Brain microvascular endothelial cell (primary cell): ENCODE data around the gene AHNAK2.

ENCODE experiments used
- DNase-seq: peaks from one replicate; pipeline ENCODE4 v3.0.0-alpha.2; 2020
- H3K27ac ChIP-seq: fragments of 250-450 bp; sonication (Bioruptor Pico); 2 replicates; pipeline ENCODE4 v1.5.1; 2020; ENCODE audit warnings: mild to moderate bottlenecking, moderate library complexity
- H3K27me3 ChIP-seq: fragments of 250-450 bp; sonication (Bioruptor Pico); replicated peaks from 2 replicates; pipeline ENCODE4 v1.5.1; 2020; ENCODE audit warnings: mild to moderate bottlenecking
- H3K36me3 ChIP-seq: fragments of 250-450 bp; sonication (Bioruptor Pico); replicated peaks from 2 replicates; pipeline ENCODE4 v1.5.1; 2020; ENCODE audit warnings: mild to moderate bottlenecking
- H3K4me3 ChIP-seq: 2 replicates; pipeline ENCODE4 v1.5.1; 2011; ENCODE audit warnings: low read depth, mild to moderate bottlenecking, control low read depth, low read length, moderate library complexity
- CTCF ChIP-seq: IDR thresholded peaks from 2 replicates; pipeline ENCODE4 v1.5.1; 2011; ENCODE audit warnings: low read depth, mild to moderate bottlenecking, moderate library complexity, low read length, control low read depth, inconsistent platforms; ENCODE audit errors: missing control alignments
- in situ Hi-C: cut with HindIII; loops from 2 replicates; pipeline ENCODE4 v1.10.0; 2017; ENCODE audit warnings: low sequenced_read_pairs, low pct_ligation_motif_present

Gene AHNAK2

GRCh38 chr14:104970231-104971068 lies 7.7 kb downstream of the AHNAK2 start:
- in situ Hi-C loops: no loop called here
- Histone ChIP-seq H3K36me3 (no peaks in the 10 kb centered on the region), H3K27ac (peak overlapping the region; percentile 46), H3K27me3 (no peaks in the 10 kb centered on the region), H3K4me3 (peak overlapping the region; percentile 38)
- no peak for TF ChIP-seq CTCF
- DNase-seq: peak; percentile 85

- DNase-seq: no peak
- no peak for TF ChIP-seq CTCF
- no peaks in the 10 kb centered on the region for H3K36me3 ChIP-seq
- no peak overlapping the region for H3K27ac ChIP-seq
- no peaks in the 10 kb centered on the region for H3K27me3 ChIP-seq
- H3K4me3 ChIP-seq: peak overlapping the region; percentile 38
- in situ Hi-C loops: no loop called here
These were observed 8.4 kb downstream of the AHNAK2 start for GRCh38 chr14:104969741-104970230.

- Histone ChIP-seq H3K4me3 (no peak overlapping the region), H3K36me3 (no peaks in the 10 kb centered on the region), H3K27me3 (no peaks in the 10 kb centered on the region), H3K27ac (no peak overlapping the region)
- no peak for DNase-seq
- TF ChIP-seq CTCF: peak; percentile 38
- in situ Hi-C loops: no loop called here
These were observed 9.4 kb downstream of the AHNAK2 start for GRCh38 chr14:104968541-104969401.

- DNase-seq: no peak
- in situ Hi-C loops: no loop called here
- Histone ChIP-seq H3K27ac (no peak overlapping the region), H3K36me3 (no peaks in the 10 kb centered on the region), H3K27me3 (no peaks in the 10 kb centered on the region), H3K4me3 (peak overlapping the region; percentile 39)
- no peak for TF ChIP-seq CTCF
These were observed 10.0 kb downstream of the AHNAK2 start for GRCh38 chr14:104968153-104968527.

GRCh38 chr14:104967386-104968152 lies 10.6 kb downstream of the AHNAK2 start:
- no peak overlapping the region for H3K27ac ChIP-seq
- DNase-seq: no peak
- H3K27me3 ChIP-seq: no peaks in the 10 kb centered on the region
- peak overlapping the region; percentile 39 for H3K4me3 ChIP-seq
- TF ChIP-seq CTCF: no peak
- in situ Hi-C loops: no loop called here
- no peaks in the 10 kb centered on the region for H3K36me3 ChIP-seq
